SU-DHL-6 (cell line): Measurements from ENCODE around the gene HS2ST1.

Source experiments
- EZH2phosphoT487 ChIP-seq: fragments of 200-600 bp; sonication (generic), shearing (Covaris generic); conservative IDR thresholded peaks from 2 replicates; pipeline ENCODE4 v1.6.1; 2018; ENCODE audit warnings: mild to moderate bottlenecking, antibody characterized with exemption, low read length, moderate library complexity, mixed read lengths
- TF ChIP-seq, protein P1 (sequence below): fragments of 200-600 bp; sonication (generic); IDR thresholded peaks from one replicate; pipeline ENCODE4 v1.5.1; 2017; ENCODE audit warnings: antibody characterized with exemption, mild to moderate bottlenecking, low read length, moderate library complexity; ENCODE audit not compliant: insufficient read depth, poor library complexity, severe bottlenecking

DNA sequence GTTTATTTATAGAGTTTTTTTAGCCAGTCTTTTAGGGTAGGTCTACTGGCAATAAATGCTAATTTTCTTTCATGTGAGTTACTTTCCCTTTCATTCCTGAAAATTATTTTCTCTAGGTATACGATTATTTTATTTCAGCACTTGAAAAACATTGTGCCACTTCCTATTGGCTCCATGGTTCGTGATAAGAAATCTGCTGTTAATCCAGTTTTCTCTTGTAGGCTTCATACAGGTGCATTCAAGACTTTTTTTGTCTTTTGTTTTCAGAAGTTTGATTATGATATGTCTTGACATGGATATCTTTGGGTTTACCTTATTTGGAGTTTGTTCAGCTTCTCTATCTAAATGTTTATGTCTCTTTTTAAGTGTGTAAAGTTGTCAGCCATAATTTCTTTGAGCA lies 148.3 kb downstream of the HS2ST1 start:
- TF ChIP-seq, protein P1, sequence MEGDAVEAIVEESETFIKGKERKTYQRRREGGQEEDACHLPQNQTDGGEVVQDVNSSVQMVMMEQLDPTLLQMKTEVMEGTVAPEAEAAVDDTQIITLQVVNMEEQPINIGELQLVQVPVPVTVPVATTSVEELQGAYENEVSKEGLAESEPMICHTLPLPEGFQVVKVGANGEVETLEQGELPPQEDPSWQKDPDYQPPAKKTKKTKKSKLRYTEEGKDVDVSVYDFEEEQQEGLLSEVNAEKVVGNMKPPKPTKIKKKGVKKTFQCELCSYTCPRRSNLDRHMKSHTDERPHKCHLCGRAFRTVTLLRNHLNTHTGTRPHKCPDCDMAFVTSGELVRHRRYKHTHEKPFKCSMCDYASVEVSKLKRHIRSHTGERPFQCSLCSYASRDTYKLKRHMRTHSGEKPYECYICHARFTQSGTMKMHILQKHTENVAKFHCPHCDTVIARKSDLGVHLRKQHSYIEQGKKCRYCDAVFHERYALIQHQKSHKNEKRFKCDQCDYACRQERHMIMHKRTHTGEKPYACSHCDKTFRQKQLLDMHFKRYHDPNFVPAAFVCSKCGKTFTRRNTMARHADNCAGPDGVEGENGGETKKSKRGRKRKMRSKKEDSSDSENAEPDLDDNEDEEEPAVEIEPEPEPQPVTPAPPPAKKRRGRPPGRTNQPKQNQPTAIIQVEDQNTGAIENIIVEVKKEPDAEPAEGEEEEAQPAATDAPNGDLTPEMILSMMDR: no peak
- TF ChIP-seq EZH2phosphoT487: no peak
